Measurements from ENCODE around the gene CAMK1D.

- TF ChIP-seq, protein P1, sequence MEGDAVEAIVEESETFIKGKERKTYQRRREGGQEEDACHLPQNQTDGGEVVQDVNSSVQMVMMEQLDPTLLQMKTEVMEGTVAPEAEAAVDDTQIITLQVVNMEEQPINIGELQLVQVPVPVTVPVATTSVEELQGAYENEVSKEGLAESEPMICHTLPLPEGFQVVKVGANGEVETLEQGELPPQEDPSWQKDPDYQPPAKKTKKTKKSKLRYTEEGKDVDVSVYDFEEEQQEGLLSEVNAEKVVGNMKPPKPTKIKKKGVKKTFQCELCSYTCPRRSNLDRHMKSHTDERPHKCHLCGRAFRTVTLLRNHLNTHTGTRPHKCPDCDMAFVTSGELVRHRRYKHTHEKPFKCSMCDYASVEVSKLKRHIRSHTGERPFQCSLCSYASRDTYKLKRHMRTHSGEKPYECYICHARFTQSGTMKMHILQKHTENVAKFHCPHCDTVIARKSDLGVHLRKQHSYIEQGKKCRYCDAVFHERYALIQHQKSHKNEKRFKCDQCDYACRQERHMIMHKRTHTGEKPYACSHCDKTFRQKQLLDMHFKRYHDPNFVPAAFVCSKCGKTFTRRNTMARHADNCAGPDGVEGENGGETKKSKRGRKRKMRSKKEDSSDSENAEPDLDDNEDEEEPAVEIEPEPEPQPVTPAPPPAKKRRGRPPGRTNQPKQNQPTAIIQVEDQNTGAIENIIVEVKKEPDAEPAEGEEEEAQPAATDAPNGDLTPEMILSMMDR (conservative IDR thresholded peaks at IDR 0.05 in 1 of 2, IDR thresholded peaks at IDR 0.05 in 1 of 2; ENCODE audit: extremely low read depth in 1 of 2, insufficient read depth in 1 of 2, low read depth in 1 of 2, low read length in 2 of 2): no peak
- TF ChIP-seq EZH2 (IDR thresholded peaks at IDR 0.05; ENCODE audit: borderline replicate concordance, low read length): no peak
Observed at GRCh38 chr10:12808014-12808613, 458.8 kb downstream of the CAMK1D start.
